Activated T-cell treated with anti-CD3 and anti-CD28 coated beads, Interleukin-2, amount 50 U/mL, for 72 hours (primary cell): ENCODE results near the gene LINGO3. TPM values are rescaled to one million over a fixed set of nuclear protein-coding genes. Genes with fewer than 3 reads are reported as not detected.
"Not testable (repeated sequence)": the region's sequence is repeated elsewhere in the genome, so short reads cannot be mapped to it uniquely, and the experiment has no call there.

Source experiments
- ATAC-seq, 2 donors: fragments of 150-1000 bp; cut with Tn5 transposase; replicated peaks in 1 of 2; 2 replicates each; pipeline ENCODE4 v1.10.0; 2021; ENCODE audit warnings: moderate library complexity in 2 of 2, mild to moderate bottlenecking in 1 of 2
- DNase-seq, 2 donors: peaks; one replicate each; pipeline ENCODE4 v3.0.0; 2021 to 2022; ENCODE audit warnings: mixed read lengths in 1 of 2
- H3K27ac Mint-ChIP-seq: one replicate; pipeline ENCODE4 v1.8.0; 2022; ENCODE audit warnings: mild to moderate bottlenecking, moderate library complexity, mixed read lengths
- H3K27me3 Mint-ChIP-seq: one replicate; pipeline ENCODE4 v1.8.0; 2022; ENCODE audit warnings: low read depth, mixed read lengths
- H3K36me3 Mint-ChIP-seq, 2 donors: one replicate each; pipeline ENCODE4 v1.8.0; 2022; ENCODE audit warnings: mixed read lengths in 2 of 2, mild to moderate bottlenecking in 1 of 2; ENCODE audit not compliant: insufficient read depth in 2 of 2
- H3K4me1 Mint-ChIP-seq: one replicate; pipeline ENCODE4 v1.8.0; 2022; ENCODE audit warnings: low read depth, mixed read lengths
- H3K4me3 Mint-ChIP-seq, 2 donors: one replicate each; pipeline ENCODE4 v1.8.0; 2022; ENCODE audit warnings: mild to moderate bottlenecking in 2 of 2, mixed read lengths in 2 of 2, moderate library complexity in 2 of 2
- H3K9me3 Mint-ChIP-seq, 2 donors: one replicate each; pipeline ENCODE4 v1.8.0; 2022; ENCODE audit warnings: mixed read lengths in 2 of 2
- total RNA-seq, 2 donors: library from RNA; stranded (reverse); gene quantifications; one replicate each; pipeline ENCODE4 v1.2.3, GENCODE V29; 2022

The LINGO3 gene
- total RNA-seq, 2 donors from 2014 or later: not detected

GRCh38 chr19:2286402-2287140 lies 21.4 kb downstream of the LINGO3 start:
- Mint-ChIP-seq H3K27me3 (peaks cover 23% of the 10 kb centered on the region), H3K36me3 (peaks cover 3 to 4% of the 10 kb centered on the region in 2 donors), H3K4me1 (peaks cover 30% of the 10 kb centered on the region), H3K4me3 (no peak overlapping the region), H3K27ac (no peak overlapping the region), H3K9me3 (no peaks in the 10 kb centered on the region)
- no peak for DNase-seq
- no peak for ATAC-seq

DNA sequence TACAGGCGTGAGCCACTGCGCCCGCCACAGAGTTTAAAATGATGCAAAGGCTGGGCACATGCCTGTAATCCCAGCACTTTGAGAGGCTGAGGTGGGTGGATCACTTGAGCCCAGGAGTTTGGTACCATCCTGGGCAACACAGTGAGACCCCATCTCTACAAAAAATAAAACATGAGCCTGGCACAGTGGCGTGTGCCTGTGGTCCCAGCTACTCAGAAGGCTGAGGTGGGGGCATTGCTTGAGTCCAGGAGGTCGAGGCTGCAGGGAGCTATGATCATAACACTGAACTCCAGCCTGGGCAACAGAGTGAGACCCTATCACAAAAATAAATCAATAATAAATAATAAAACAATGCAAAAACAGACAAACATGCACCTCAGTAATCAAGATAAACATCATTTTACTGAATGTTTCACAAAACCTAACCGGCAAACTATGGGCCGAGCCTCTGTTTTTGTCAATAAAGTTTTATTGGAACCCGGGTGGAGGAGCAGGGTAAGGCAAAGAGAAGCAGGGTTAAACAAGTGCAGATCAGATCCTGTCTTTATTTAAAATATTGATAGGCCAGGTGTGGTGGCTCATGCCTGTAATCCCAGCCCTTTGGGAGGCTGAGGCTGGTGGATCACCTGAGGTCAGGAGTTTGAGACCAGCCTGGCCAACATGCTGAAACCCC lies 24.0 kb downstream of the LINGO3 start:
- H3K27ac Mint-ChIP-seq: no peak overlapping the region
- H3K27me3 Mint-ChIP-seq: peaks cover 16% of the 10 kb centered on the region
- DNase-seq (no peak), ATAC-seq (no peak)
- peaks cover 0 to 3% of the 10 kb centered on the region in 2 donors for H3K36me3 Mint-ChIP-seq
- peaks cover 20% of the 10 kb centered on the region for H3K4me1 Mint-ChIP-seq
- H3K4me3 Mint-ChIP-seq: no peak overlapping the region
- H3K9me3 Mint-ChIP-seq: no peaks in the 10 kb centered on the region

DNA sequence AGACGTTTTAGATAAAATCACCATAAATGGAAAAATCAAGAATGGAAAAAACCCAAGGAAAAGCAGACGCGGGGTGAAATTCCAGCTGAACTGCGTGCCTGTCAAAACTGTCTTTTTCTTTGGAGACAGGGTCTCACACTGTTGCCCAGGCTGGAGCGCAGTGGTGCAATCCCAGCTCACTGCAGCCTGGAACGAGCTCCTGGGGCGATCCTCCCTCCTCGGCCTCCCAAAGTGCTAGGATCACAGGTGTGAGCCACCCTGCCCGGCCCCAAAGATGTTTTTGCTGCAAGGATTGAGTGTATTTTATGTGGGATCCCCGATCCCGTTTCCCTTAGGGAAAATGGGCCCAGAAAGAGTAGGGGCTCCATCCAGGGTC lies 25.1 kb downstream of the LINGO3 start:
- Mint-ChIP-seq H3K9me3 (no peaks in the 10 kb centered on the region), H3K4me3 (peak overlapping the region; percentile 65 to 69), H3K36me3 (no peaks in the 10 kb centered on the region), H3K4me1 (peaks cover 15% of the 10 kb centered on the region), H3K27me3 (peaks cover 7% of the 10 kb centered on the region), H3K27ac (no peak overlapping the region)
- ATAC-seq (no peak), DNase-seq (no peak)

GRCh38 chr19:2282062-2282861 lies 25.7 kb downstream of the LINGO3 start, which contains the start of gene PEAK3:
TSS of gene PEAK3 (minus strand) at chr19:2282175. CDS start at chr19:2280931, 1,244 bp downstream.
- H3K4me3 Mint-ChIP-seq: peak within 1 kb of the TSS; percentile 65 to 69
- H3K4me1 Mint-ChIP-seq: peaks cover 15% of the 10 kb centered on the region
- no peaks in the 10 kb centered on the region for H3K9me3 Mint-ChIP-seq
- ATAC-seq: peak; percentile 26 to 48
- DNase-seq: peak in 1 of 2 donors; percentile 54
- H3K36me3 Mint-ChIP-seq: no peaks in the 10 kb centered on the region
- H3K27ac Mint-ChIP-seq: no peak within 1 kb of the TSS
- peaks cover 7% of the 10 kb centered on the region for H3K27me3 Mint-ChIP-seq

DNA sequence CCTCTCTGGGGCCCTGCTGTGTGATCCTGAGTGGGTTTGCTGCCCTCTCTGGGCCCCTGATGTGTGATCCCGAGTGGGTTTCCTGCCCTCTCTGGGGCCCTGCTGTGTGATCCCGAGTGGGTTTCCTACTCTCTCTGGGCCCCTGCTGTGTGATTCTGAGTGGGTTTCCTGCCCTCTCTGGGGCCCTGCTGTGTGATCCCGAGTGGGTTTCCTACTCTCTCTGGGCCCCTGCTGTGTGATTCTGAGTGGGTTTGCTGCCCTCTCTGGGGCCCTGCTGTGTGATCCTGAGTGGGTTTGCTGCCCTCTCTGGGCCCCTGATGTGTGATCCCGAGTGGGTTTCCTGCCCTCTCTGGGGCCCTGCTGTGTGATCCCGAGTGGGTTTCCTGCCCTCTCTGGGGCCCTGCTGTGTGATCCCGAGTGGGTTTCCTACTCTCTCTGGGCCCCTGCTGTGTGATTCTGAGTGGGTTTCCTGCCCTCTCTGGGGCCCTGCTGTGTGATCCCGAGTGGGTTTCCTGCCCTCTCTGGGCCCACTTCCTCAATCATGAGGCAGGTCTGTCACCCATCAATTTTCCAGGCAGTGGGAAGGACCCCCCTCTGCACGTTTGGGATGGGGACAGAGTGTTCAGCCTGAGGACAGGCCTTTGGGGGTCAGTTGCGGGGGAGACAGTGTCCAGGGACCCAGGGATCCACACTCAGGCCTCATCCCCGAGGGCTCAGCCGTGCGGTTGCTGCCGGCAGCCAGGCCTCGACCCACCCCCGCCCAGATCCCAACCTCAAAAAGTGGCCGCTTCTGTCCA lies 26.5 kb downstream of the LINGO3 start:
- not testable (repeated sequence) for H3K36me3 Mint-ChIP-seq, H3K9me3 Mint-ChIP-seq, H3K27ac Mint-ChIP-seq, H3K27me3 Mint-ChIP-seq, DNase-seq
- H3K4me3 Mint-ChIP-seq: peak overlapping the region; percentile 51
- peak in 1 of 2 donors; percentile 2 for ATAC-seq
- peaks cover 15% of the 10 kb centered on the region for H3K4me1 Mint-ChIP-seq

- H3K27ac Mint-ChIP-seq: no peak overlapping the region
- DNase-seq: no peak
- no peak for ATAC-seq
- H3K27me3 Mint-ChIP-seq: peaks cover 7% of the 10 kb centered on the region
- peaks cover 15% of the 10 kb centered on the region for H3K4me1 Mint-ChIP-seq
- H3K36me3 Mint-ChIP-seq: no peaks in the 10 kb centered on the region
- H3K4me3 Mint-ChIP-seq: no peak overlapping the region
- H3K9me3 Mint-ChIP-seq: no peaks in the 10 kb centered on the region
These were observed 27.2 kb downstream of the LINGO3 start for GRCh38 chr19:2280633-2281264.

- Mint-ChIP-seq H3K9me3 (no peaks in the 10 kb centered on the region), H3K27ac (peak overlapping the region; percentile 67), H3K36me3 (peaks cover 2 to 5% of the 10 kb centered on the region in 2 donors), H3K27me3 (peaks cover 7% of the 10 kb centered on the region), H3K4me1 (peaks cover 25% of the 10 kb centered on the region), H3K4me3 (no peak overlapping the region)
- peak in 1 of 2 donors; percentile 12 for ATAC-seq
- no peak for DNase-seq
These were observed 29.3 kb downstream of the LINGO3 start for GRCh38 chr19:2278459-2279158.

DNA sequence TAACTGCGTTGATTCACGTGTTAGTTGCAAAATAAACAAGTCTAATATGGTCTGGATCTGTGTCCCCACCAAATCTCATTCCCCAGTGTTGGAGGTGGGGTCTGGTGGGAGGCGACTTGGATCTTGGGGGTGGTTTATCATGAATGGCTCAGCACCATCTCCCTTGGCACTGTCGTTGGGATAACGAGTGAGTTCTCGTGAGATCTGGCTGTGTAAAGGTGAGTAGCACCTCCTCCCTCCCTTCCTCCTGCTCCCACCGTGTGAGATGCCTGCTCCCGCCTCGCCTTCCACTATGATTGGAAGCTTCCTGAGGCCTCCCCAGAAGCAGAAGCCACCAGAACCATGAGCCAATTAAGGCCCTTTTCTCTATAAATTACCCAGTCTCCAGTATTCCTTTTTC lies 30.8 kb downstream of the LINGO3 start:
- peak overlapping the region; percentile 61 for H3K27ac Mint-ChIP-seq
- peaks cover 4 to 6% of the 10 kb centered on the region in 2 donors for H3K36me3 Mint-ChIP-seq
- DNase-seq: no peak
- ATAC-seq: no peak
- peaks cover 28% of the 10 kb centered on the region for H3K4me1 Mint-ChIP-seq
- no peaks in the 10 kb centered on the region for H3K9me3 Mint-ChIP-seq
- no peaks in the 10 kb centered on the region for H3K27me3 Mint-ChIP-seq
- H3K4me3 Mint-ChIP-seq: no peak overlapping the region

GRCh38 chr19:2276429-2276986 lies 31.4 kb downstream of the LINGO3 start:
- DNase-seq (no peak), ATAC-seq (no peak)
- Mint-ChIP-seq H3K4me1 (peaks cover 29% of the 10 kb centered on the region), H3K4me3 (no peak overlapping the region), H3K9me3 (no peaks in the 10 kb centered on the region), H3K27me3 (no peaks in the 10 kb centered on the region), H3K36me3 (peaks cover 8 to 11% of the 10 kb centered on the region in 2 donors), H3K27ac (peak overlapping the region; percentile 50)

DNA sequence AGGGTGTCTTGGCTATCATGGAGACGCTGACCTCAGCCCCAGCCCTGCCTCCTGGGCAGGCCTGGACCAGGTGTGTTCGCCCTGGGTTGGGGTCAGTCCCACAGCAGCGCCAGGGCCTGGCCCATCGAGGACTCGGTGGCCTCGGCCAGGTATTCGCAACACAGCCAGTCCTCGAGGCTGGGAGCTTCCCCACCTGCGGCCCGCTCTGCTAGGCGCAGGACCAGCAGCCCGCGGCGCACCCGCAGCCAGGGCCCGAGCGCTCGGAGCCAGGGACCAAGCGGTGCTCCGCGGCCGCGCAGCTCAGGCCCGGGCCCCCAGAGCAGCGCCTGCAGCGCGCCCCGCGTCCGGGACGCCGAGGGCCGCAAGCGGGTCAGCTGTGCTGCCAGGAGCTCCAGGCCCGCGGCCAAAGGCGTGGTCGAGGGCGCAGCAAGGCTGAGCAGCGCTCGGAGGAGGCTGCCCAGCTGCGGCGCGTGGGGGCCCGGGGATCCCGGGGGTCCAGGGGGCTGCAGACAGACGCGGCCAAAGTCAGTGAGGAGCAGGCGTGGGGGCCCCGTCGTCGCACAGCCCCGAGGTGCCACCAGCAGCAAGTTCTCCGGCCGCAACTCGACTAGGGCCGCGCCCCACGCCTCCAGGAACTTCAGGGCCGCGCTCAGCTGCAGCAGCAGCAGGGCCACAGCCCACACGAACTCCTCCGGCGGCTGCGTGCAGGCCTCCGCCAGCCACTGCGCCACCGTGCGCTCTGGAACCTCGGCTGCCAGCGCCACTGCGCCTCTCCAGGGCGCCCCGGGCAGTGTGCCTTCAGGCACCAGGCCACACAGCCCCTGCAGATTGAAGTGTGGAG lies 32.1 kb downstream of the LINGO3 start:
- no peaks in the 10 kb centered on the region for H3K9me3 Mint-ChIP-seq
- DNase-seq (no peak), ATAC-seq (no peak)
- no peaks in the 10 kb centered on the region for H3K27me3 Mint-ChIP-seq
- H3K4me1 Mint-ChIP-seq: peaks cover 31% of the 10 kb centered on the region
- peaks cover 11 to 13% of the 10 kb centered on the region in 2 donors for H3K36me3 Mint-ChIP-seq
- no peak overlapping the region for H3K4me3 Mint-ChIP-seq
- no peak overlapping the region for H3K27ac Mint-ChIP-seq
